GM19328 (cell line): ENCODE measurements around the gene METTL5.

ENCODE experiments used
- ATAC-seq: cut with Tn5 transposase; IDR thresholded peaks from one replicate; pipeline ENCODE4 v1.9.1; 2021; ENCODE audit warnings: mild to moderate bottlenecking, moderate library complexity; ENCODE audit not compliant: unreplicated experiment

Gene METTL5

DNA sequence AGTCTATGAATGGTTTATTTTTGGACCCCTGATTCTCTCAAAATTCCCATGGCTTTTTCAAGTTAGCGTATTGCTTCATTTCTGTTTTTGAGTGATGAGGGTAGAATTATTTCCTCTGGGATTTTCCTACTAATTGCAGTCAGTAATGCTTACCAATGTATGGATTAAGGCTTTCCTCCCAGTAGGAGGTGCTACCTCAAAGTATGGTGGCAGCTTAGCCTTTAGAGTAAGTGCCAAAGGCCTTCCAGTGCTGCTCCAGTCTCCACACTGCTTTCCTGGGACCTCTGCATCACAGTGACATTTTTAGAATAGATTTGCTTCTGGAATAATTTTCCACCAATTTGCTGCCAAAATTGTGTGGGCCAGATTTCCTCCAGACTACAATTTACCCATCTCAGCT lies 42.2 kb downstream of the METTL5 start:
- ATAC-seq = no peak

DNA sequence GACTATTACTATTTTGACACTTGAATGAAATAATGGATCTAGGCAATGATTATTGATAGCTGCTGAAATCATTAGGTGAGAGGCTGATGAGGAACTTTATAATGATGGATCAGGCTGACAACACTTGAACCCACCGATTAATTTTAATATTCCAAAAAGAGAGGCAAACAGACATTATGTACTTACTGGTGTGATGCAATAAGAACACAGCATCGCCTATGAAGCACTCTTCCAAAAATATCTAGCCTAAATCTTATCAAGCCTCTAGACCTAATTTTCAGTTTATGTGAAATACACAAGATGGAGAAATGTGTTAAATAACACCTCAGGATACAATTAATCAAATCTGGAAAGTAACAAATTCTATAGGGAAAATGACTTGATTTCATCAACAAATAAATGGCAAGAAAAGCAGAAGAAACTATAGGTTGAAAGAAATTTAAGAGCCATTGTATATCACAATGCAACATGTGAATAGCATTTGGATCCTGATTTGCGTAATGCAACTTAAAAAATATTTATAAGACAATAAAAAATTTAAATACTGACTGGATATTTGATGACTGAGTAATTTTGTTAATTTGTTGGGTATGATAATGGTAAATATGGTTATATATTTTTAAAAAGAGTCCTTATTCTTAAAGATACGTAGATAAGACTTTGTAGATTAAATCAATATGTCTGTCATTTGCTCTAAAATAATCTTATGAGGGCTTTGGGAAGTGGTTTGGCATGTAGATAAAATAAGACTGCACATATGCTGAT lies 43.3 kb downstream of the METTL5 start:
- no peak for ATAC-seq

DNA sequence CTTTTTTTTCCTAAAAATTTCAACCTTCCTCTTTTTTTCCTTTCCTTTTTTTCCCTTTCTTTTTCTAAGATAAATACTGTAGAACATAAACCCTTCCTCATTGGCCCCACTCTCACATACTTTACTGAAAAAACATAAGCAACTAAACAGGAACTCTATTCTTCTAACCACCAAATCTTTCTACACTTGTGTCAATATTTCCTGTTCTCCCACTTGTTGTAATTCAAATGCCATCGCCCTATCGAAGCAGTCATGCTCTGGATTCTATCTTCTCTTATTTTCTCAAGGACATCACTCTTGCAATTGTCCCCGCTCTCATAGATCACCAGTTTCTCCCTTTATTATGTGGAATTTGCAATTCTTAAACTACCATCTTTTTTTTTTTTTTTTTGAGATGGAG lies 46.3 kb downstream of the METTL5 start:
- ATAC-seq = no peak

DNA sequence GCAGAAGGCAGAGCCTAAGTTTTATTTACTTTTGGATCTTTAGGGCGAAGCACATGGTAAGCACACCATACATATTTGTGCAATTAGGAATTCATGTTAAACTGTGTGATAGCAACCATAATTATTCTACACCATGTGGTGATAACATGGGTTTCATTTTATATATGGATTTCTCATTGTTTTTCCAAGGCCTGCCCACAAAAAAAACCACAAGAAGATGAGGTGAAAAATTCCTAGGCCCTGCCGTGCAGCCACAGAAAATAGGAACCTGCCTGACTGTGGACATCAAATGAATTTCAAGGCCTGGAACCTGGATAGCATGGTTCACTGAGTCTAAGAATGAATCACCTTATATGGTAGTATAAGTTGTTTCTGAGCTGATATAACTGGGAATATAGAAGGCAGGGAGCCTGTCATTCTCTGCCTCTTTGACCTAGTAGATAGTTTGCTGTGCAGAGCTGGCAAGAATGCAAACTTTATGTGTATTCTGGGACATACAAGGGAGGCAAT lies 48.4 kb downstream of the METTL5 start:
- no peak for ATAC-seq

DNA sequence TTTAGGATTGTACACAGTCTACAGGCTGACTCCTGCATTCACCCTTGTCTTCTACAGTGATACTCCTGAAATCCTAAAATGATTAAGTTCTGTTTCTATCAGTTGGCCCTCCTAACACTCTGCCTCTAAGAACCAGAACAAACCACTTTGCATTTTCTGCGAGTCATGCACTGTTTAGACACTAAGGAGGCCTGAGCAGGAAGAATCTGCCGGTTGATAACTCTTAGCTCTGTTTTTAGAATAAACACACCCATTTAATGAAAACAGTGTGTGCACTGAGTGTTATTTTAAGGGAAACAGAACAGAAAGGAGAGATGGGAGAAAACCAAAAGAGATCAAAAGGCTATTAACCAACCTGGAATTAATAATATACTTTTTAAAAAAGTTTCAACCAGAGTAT lies 48.9 kb downstream of the METTL5 start:
- no peak for ATAC-seq

DNA sequence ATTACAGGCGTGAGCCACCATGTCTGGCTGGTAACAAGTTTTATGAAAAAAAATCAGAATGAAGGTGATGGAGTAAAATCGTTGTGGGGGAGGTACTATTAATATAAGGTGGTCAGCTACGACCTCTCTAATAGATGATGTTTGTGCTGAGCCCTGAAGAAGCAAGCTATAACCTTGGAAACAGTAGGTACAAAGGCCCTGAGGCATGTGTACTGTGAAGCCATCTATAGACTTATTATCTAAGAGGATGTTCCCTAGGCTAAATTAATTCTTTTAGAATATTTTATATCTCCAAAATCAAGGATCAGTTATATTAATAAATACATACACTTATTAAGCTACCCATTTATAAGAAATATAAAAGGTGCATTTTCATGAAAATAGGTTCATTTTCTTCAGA lies 49.4 kb downstream of the METTL5 start:
- no peak for ATAC-seq

DNA sequence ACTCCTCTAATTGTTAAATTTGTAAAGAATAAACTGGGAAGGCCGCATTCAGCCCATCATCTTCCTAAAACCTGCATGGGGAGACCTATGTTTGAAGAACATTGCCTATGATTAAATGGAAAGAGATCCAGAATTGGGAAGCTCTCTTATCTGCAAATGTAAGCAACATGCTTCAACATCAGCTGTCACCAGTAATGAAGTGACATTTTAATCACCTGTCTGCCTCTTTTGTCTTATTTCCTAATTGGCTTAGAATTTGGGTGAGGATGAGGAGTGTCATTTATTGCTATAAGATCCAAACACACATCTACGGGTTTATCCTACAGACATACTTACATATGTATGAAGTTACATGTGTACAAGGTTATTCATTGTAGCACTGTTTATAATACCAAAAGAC lies 52.1 kb downstream of the METTL5 start:
- ATAC-seq = no peak

DNA sequence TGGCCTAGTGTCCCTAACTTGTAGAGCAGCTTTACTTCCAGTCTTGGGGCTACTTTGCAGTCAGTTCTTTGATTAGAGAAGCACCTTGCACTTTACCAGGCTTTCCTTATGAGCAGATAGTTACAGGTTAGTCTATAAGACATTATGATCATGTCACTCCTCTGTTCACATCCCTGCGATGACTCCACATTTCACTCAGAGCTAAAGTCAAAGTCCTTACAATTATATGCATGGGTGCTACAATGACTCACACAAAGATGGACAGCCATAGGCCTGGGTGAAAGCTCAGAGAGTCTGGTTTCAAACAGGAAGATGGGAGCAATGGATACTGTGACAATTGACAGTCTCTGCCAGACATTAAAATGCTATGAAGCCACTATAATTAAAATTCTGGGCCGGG lies 53.1 kb downstream of the METTL5 start:
- ATAC-seq = no peak

DNA sequence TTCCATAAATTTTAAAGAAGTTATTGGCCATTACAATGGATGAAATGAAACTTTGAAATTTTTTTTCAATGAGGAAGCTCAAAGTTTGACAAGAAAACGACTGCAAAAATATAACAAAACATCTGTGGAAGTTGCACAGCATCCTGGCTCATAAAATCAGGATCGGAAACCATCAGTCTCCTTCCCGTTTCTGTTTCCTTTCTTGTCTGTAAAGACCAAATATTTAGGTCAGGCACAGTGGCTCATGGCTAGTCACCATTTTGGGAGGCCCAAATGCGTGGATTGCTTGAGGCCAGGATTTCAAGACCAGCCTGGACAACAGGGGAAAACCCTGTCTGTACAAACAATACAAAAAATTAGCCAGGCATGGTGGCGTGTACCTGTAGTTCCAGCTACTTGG lies 53.7 kb downstream of the METTL5 start:
- no peak for ATAC-seq

DNA sequence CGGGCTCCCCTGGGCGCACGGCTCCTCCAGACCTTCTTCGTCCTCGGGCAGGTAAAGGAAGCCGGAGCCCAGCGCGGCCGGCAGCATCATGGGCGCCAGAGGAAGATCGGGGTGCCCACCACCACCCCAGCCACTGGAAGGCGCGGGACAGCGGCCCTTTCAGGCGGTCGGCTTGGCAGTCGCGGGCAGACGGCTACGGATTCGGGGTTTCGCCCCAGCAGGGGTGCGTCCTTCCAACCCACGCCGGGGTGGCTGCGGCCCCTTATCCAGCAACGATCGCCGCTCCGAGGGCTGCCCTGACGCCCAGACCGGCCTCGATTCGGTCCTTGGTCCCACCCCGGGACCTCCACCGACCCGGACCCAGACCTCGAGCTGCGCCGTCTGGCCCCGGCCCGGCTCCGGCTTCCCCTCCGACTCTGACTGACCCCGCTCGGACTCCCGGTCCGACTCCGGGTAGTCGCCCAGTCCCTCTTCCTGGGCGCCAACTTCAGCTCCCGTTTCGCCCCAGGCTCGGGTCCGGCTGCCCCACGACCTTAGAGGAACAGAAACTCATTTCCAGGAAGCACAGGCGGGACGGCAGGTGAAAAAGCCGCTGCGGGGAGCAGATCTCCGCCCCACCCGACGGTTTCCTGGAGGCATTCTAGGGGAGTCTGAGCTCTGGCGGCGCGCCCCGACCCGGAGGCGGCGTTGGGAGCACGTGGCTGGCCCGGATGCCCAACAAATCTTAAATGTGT lies 56.3 kb downstream of the METTL5 start:
- no peak for ATAC-seq

DNA sequence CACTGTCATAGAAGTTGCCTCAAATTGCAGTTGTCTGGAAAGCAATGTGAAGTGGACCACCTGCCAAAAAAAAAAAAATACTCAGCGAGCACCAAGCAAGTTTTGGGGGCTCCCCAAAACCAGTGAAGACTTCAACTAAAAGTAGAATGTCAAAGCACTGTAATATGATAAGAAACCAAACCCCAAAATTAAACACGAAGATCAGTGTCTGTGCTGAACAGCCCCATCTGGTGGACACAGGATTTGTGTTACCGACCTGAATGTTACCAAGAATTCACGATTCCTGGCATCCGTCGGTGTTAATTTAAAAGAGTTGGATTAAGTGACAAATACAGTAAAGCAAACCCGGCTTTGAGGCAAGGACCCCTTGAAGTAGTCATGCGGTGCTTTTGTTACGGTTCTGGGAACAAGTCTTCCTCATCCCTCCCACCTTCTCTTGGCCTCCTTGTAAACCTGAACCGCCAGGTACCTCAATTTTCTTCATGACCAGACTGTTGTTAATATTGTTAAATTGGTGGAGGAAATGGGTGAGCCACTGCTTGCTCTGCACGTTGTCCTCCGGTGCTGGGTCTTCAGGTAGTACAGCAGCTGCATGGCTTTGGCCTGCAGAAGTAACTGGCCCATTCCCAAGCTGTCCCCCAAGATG lies 57.3 kb downstream of the METTL5 start:
- no peak for ATAC-seq

DNA sequence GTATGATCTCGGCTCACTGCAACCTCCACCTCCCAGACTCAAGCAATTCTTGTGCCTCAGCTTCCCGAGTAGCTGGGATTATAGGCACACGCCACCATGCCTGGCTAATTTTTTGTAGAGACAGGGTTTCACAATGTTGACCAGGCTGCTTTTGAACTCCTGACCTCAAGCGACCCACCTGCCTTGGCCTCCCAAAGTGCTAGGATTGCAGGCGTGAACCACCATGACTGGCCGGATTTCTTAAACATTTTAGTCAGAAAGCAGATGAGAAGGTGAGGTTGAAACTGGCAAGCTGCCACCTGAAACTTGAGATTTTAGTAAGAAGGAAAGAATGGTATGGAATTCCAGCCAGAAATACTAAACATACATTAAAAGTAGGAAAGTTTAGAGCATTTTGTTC lies 59.2 kb downstream of the METTL5 start:
- no peak for ATAC-seq

DNA sequence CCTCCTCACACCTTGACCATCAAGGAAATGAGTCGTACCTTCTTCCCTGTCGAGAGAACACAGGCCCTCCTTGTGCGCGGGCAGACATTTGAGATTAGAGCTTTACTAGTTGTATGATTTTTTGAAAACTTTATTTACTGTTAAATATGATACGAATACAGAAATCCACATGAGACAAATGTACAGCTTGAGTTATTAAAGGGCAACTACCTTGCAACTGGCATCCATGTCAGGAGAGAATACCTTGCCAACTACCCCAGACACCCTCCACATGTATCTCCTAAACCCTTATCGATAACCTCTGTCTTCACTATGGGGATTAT lies 62.8 kb downstream of the METTL5 start:
- ATAC-seq = no peak
